Endothelial cell of umbilical vein (primary cell): Measurements from ENCODE around the gene C3orf52. TPM values are rescaled to one million over a fixed set of nuclear protein-coding genes. Genes with fewer than 3 reads are reported as not detected.

ENCODE experiments used
- BruUV-seq: library from RNA; stranded (reverse); fragments of 400-500 nt; replicated peaks from 2 replicates; lab custom pipeline; 2021; lab: Mats Ljungman, UMichigan
- CTCF ChIA-PET: fragments of 300-600, 350-600 bp; sonication (Branson Sonifier 250); formaldehyde crosslinking; loops from one replicate; lab custom pipeline; 2021; ENCODE audit warnings: antibody characterized with exemption, inconsistent platforms; lab: Charles Lee
- POLR2A ChIA-PET: fragments of 300-600, 350-600 bp; sonication (Branson Sonifier 250); formaldehyde crosslinking; loops from one replicate; lab custom pipeline; 2021; ENCODE audit warnings: antibody characterized with exemption, inconsistent platforms; lab: Charles Lee
- DNase-seq: peaks from one replicate; pipeline ENCODE4 v3.0.0-alpha.2; 2011; ENCODE audit warnings: low read depth, low spot score
- FAIRE-seq: peaks from 2 replicates; lab custom pipeline; 2011; peaks lifted over from hg19 to GRCh38; lab: Jason Lieb, UNC
- H2AFZ ChIP-seq: 2 replicates; pipeline ENCODE4 v1.6.0; 2012; ENCODE audit warnings: low read depth, low read length, control low read depth, inconsistent platforms
- H3K27ac ChIP-seq: 2 replicates; pipeline ENCODE4 v1.5.1; 2011; ENCODE audit warnings: low read depth, mild to moderate bottlenecking, control low read depth, low read length, moderate library complexity; ENCODE audit not compliant: insufficient read depth
- H3K27me3 ChIP-seq, 2 experiments: 2 replicates each; pipeline versions ENCODE4 v1.6.0 to v1.6.1; 2011; ENCODE audit warnings: low read length in 2 of 2, mixed read lengths in 1 of 2; ENCODE audit not compliant: control insufficient read depth in 2 of 2, insufficient read depth in 2 of 2
- H3K36me3 ChIP-seq, 2 experiments: 2 replicates in 1 of 2; 3 replicates in 1 of 2; pipeline ENCODE4 v1.5.1; 2011; ENCODE audit warnings: low read length in 2 of 2, mild to moderate bottlenecking in 1 of 2, moderate library complexity in 1 of 2; ENCODE audit not compliant: control insufficient read depth in 2 of 2, insufficient read depth in 2 of 2; ENCODE audit errors: extremely low read depth in 1 of 2
- H3K4me1 ChIP-seq: 3 replicates; pipeline ENCODE4 v1.5.1; 2011; ENCODE audit warnings: mild to moderate bottlenecking, low read length; ENCODE audit not compliant: control insufficient read depth, insufficient read depth; ENCODE audit errors: extremely low read depth
- H3K4me2 ChIP-seq: 2 replicates; pipeline ENCODE4 v1.6.1; 2011; ENCODE audit warnings: low read length, control low read depth, mixed read lengths; ENCODE audit not compliant: insufficient read depth
- H3K4me3 ChIP-seq, 3 experiments: fragments of 200-600 bp in 1 of 3; sonication (generic), shearing (Covaris generic) in 1 of 3; replicated peaks in 1 of 3; 2 replicates each; pipeline ENCODE4 v1.5.1; 2011 to 2016; ENCODE audit warnings: control low read depth in 3 of 3, low read length in 3 of 3, mild to moderate bottlenecking in 2 of 3, inconsistent platforms in 1 of 3, low read depth in 1 of 3, moderate library complexity in 1 of 3; ENCODE audit not compliant: insufficient read depth in 1 of 3
- H3K79me2 ChIP-seq: 2 replicates; pipeline ENCODE4 v1.6.0; 2012; ENCODE audit warnings: low read length, inconsistent platforms; ENCODE audit not compliant: control insufficient read depth, insufficient read depth
- H3K9ac ChIP-seq: replicated peaks from 2 replicates; pipeline ENCODE3; 2011; ENCODE audit warnings: low read length, control low read depth; ENCODE audit not compliant: insufficient read depth; ENCODE audit errors: extremely low read depth
- H3K9me1 ChIP-seq: replicated peaks from 3 replicates; pipeline ENCODE4 v1.6.0; 2011; ENCODE audit warnings: mild to moderate bottlenecking, low read length; ENCODE audit not compliant: control insufficient read depth, insufficient read depth; ENCODE audit errors: extremely low read depth
- H3K9me3 ChIP-seq: replicated peaks from 2 replicates; pipeline ENCODE4 v1.5.1; 2012; ENCODE audit warnings: low read length, inconsistent platforms; ENCODE audit not compliant: control insufficient read depth, insufficient read depth
- H4K20me1 ChIP-seq: replicated peaks from 2 replicates; pipeline ENCODE3; 2011; ENCODE audit warnings: mild to moderate bottlenecking, low read length; ENCODE audit not compliant: control insufficient read depth, insufficient read depth; ENCODE audit errors: extremely low read depth
- CTCF ChIP-seq, 2 donors: IDR thresholded peaks; 1 replicate in 1 of 2; 2 replicates in 1 of 2; pipeline ENCODE4 v1.5.1; 2011; ENCODE audit warnings: low read length in 2 of 2, mild to moderate bottlenecking in 2 of 2, moderate library complexity in 2 of 2, control low read depth in 1 of 2, inconsistent platforms in 1 of 2, low read depth in 1 of 2; ENCODE audit not compliant: insufficient read depth in 1 of 2; ENCODE audit errors: extremely low read depth in 1 of 2
- EZH2 ChIP-seq: IDR thresholded peaks from 2 replicates; pipeline ENCODE4 v1.6.1; 2012; ENCODE audit warnings: borderline replicate concordance, low read depth, mild to moderate bottlenecking, moderate library complexity, low read length, inconsistent platforms; ENCODE audit not compliant: severe bottlenecking
- FOS ChIP-seq: IDR thresholded peaks from 2 replicates; pipeline ENCODE4 v1.6.1; 2011; ENCODE audit warnings: mild to moderate bottlenecking, low read length, moderate library complexity, borderline replicate concordance; ENCODE audit not compliant: insufficient read depth
- GATA2 ChIP-seq: IDR thresholded peaks from 2 replicates; pipeline ENCODE4 v1.7.0; 2011; ENCODE audit warnings: low read depth, mild to moderate bottlenecking, moderate library complexity, mixed read lengths, low read length; ENCODE audit not compliant: insufficient read length, insufficient read depth
- JUN ChIP-seq: IDR thresholded peaks from 2 replicates; pipeline ENCODE4 v1.6.1; 2011; ENCODE audit warnings: borderline replicate concordance, low read depth; ENCODE audit not compliant: insufficient read length, insufficient read depth
- MAX ChIP-seq: IDR thresholded peaks from 2 replicates; pipeline ENCODE4 v1.6.1; 2011; ENCODE audit not compliant: insufficient read depth, insufficient read length
- MYC ChIP-seq: IDR thresholded peaks from one replicate; pipeline ENCODE4 v1.6.1; 2011; ENCODE audit warnings: mild to moderate bottlenecking, low read depth, low read length
- POLR2A ChIP-seq: IDR thresholded peaks from 2 replicates; pipeline ENCODE4 v1.6.1; 2012; ENCODE audit warnings: low read depth, mild to moderate bottlenecking, control low read depth, low read length
- POLR2AphosphoS5 ChIP-seq: IDR thresholded peaks from 2 replicates; pipeline ENCODE4 v1.6.1; 2012; ENCODE audit warnings: low read depth, mild to moderate bottlenecking, control low read depth, low read length, moderate library complexity; ENCODE audit not compliant: insufficient read depth
- dilution Hi-C: fragments of 300-500 bp; cut with MboI; formaldehyde crosslinking; loops from one replicate; pipeline ENCODE4 v1.15.0; 2019; ENCODE audit warnings: low sequenced_read_pairs; ENCODE audit not compliant: extremely low pct_ligation_motif_present
- intact Hi-C: fragments of 100-400 bp; cut with micrococcal nuclease; formaldehyde crosslinking; loops from one replicate; pipeline ENCODE4 v1.10.0; 2022
- polyA plus RNA-seq, 4 experiments: library from polyadenylated mRNA; depleted of rRNA in 3 of 4; stranded (reverse) in 3 of 4; unstranded in 1 of 4; fragments of >200 nt; gene quantifications; 2 replicates each; pipeline versions ENCODE4 v1.2.1 to v1.2.3, GENCODE V29; 2011 to 2012; ENCODE audit warnings: missing spikeins in 1 of 4
- total RNA-seq: library from RNA; stranded (reverse); gene quantifications from 2 replicates; pipeline ENCODE4 v1.2.3, GENCODE V29; 2021

The C3orf52 gene
- total and polyA plus RNA-seq, 2 donors (not counting 3 experiments of a cell fraction or from before 2014, with no cell fraction given) = 4.2 to 4.6 TPM

GRCh38 chr3:112086875-112087524 lies 811 bp downstream of the C3orf52 start:
- ChIA-PET POLR2A (no interaction called here), CTCF (interaction anchor here (1.8 to 1.9 kb wide), 2 partner anchors 10 to 25 kb away, joined by 7 to 13 read pairs; no protein-coding TSS in a partner anchor)
- Histone ChIP-seq H3K4me1 (peaks cover 16% of the 10 kb centered on the region), H3K36me3 (no peaks in the 10 kb centered on the region), H3K9ac (peak overlapping the region; percentile 43), H3K4me3 (peak overlapping the region; percentile 1 to 70 (median 46)), H3K4me2 (peak overlapping the region; percentile 74), H3K27me3 (no peaks in the 10 kb centered on the region), H4K20me1 (no peaks in the 10 kb centered on the region), H3K9me1 (no peaks in the 10 kb centered on the region), H3K79me2 (no peaks in the 10 kb centered on the region), H3K9me3 (no peaks in the 10 kb centered on the region), H2AFZ (peak overlapping the region; percentile 42), H3K27ac (no peak overlapping the region)
- intact Hi-C loops = loop anchor here (1.0 kb wide), 1 partner anchor 10 kb away; no protein-coding TSS in a partner anchor
- dilution Hi-C loops = no loop called here
- FAIRE-seq = peak; percentile 76
- TF ChIP-seq POLR2AphosphoS5 (no peak), FOS (peak; percentile 24), GATA2 (no peak)
- no peak for DNase-seq
- no TSS peak for BruUV-seq

GRCh38 chr3:112087746-112088145 lies 1.6 kb downstream of the C3orf52 start:
- Histone ChIP-seq H3K4me1 (peaks cover 16% of the 10 kb centered on the region), H4K20me1 (no peaks in the 10 kb centered on the region), H2AFZ (no peak overlapping the region), H3K9me1 (no peaks in the 10 kb centered on the region), H3K27ac (no peak overlapping the region), H3K9me3 (no peaks in the 10 kb centered on the region), H3K4me2 (peak overlapping the region; percentile 42), H3K79me2 (no peaks in the 10 kb centered on the region), H3K27me3 (no peaks in the 10 kb centered on the region), H3K36me3 (no peaks in the 10 kb centered on the region), H3K9ac (no peak overlapping the region), H3K4me3 (no peak overlapping the region)
- no peak for TF ChIP-seq MAX
- no peak for TF ChIP-seq GATA2
- no peak for TF ChIP-seq FOS
- TF ChIP-seq JUN = no peak
- TF ChIP-seq POLR2A = no peak
- no peak for TF ChIP-seq CTCF (IDR thresholded peaks at IDR 0.05; ENCODE audit: extremely low read depth in 1 of 2, insufficient read depth in 1 of 2, low read depth in 1 of 2, low read length in 2 of 2)
- no peak for TF ChIP-seq EZH2
- no peak for TF ChIP-seq MYC
- TF ChIP-seq POLR2AphosphoS5 = no peak
- ChIA-PET POLR2A (no interaction called here), CTCF (interaction anchor here (1.0 to 1.9 kb wide), 3 partner anchors 10 to 24 kb away, joined by 4 to 13 read pairs (median 7); no protein-coding TSS in a partner anchor)
- FAIRE-seq (no peak), DNase-seq (no peak)
- dilution Hi-C loops (no loop called here), intact Hi-C loops (loop anchor here (1.0 kb wide), 1 partner anchor 10 kb away; no protein-coding TSS in a partner anchor)
- BruUV-seq = no TSS peak
